Measurements from ENCODE around the gene PABPN1. TPM values are rescaled to one million over a fixed set of nuclear protein-coding genes. Genes with fewer than 3 reads are reported as not detected.

The PABPN1 gene
- total and polyA plus RNA-seq, 2 of the 13 experiments (the other 11 are each of a cell fraction or from before 2014, with no cell fraction given), result 233 to 524 TPM

DNA sequence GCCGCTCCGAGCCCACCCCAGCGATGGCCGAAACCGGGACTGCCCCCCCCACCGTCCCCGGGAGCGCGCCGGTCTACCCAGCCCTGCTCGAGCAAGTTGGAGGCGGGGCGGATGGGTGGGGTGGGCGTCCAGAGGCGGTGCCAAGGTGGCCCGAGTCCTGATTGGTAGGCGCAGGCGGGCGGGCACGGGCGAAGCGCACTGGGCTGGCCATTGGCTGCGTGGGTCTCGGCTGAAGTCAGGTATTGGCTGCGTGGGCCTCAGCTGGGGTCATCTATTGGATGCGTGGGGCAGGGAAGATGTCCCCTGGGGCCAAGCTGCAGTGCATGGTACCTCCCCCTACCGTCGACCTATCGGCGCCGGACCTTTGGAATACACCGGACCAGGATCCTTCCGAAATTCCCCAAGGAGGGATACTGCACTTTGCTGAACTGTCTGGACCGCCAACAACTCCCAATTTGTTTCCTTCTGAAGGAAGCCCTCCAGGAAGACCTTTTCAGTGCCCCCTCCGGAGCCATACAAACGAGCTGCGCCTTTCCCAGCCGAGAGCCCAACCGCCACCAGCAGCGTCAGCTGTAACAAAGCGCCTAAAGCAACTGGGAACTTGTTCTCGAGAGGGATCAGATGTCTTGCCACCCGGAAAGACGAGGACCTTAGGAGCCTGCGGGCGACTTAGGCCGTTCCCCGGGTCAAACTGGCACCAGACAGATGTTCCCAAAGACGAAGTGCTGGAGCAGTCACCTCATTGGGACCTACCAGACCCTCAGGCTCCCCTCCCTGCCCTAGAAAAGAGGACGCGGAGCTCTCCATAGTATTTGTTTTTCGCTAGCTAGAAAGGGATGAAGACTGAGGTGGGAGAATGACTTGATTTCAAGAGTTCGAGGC lies 35.0 kb upstream of the PABPN1 start, which contains the start of gene HOMEZ (continued):
- TF ChIP-seq ZNF3 (CRISPR knock-in tag; IDR thresholded peaks at IDR 0.05), result peak; percentile 48
- peak; percentile 91 for TF ChIP-seq HIVEP1 (CRISPR knock-in tag; IDR thresholded peaks at IDR 0.05)
- TF ChIP-seq TEAD2 (CRISPR knock-in tag; IDR thresholded peaks at IDR 0.05), result no peak
- TF ChIP-seq, protein P1, sequence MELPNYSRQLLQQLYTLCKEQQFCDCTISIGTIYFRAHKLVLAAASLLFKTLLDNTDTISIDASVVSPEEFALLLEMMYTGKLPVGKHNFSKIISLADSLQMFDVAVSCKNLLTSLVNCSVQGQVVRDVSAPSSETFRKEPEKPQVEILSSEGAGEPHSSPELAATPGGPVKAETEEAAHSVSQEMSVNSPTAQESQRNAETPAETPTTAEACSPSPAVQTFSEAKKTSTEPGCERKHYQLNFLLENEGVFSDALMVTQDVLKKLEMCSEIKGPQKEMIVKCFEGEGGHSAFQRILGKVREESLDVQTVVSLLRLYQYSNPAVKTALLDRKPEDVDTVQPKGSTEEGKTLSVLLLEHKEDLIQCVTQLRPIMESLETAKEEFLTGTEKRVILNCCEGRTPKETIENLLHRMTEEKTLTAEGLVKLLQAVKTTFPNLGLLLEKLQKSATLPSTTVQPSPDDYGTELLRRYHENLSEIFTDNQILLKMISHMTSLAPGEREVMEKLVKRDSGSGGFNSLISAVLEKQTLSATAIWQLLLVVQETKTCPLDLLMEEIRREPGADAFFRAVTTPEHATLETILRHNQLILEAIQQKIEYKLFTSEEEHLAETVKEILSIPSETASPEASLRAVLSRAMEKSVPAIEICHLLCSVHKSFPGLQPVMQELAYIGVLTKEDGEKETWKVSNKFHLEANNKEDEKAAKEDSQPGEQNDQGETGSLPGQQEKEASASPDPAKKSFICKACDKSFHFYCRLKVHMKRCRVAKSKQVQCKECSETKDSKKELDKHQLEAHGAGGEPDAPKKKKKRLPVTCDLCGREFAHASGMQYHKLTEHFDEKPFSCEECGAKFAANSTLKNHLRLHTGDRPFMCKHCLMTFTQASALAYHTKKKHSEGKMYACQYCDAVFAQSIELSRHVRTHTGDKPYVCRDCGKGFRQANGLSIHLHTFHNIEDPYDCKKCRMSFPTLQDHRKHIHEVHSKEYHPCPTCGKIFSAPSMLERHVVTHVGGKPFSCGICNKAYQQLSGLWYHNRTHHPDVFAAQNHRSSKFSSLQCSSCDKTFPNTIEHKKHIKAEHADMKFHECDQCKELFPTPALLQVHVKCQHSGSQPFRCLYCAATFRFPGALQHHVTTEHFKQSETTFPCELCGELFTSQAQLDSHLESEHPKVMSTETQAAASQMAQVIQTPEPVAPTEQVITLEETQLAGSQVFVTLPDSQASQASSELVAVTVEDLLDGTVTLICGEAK (IDR thresholded peaks at IDR 0.05), result no peak
- TF ChIP-seq, protein P1 (CRISPR knock-in tag; IDR thresholded peaks at IDR 0.05), result peak; percentile 60; the same call in 1 of the 2 replicates
- 0 out of 2 replicates have a peak, but pooled peaks have one; percentile 25 for TF ChIP-seq NFIC (IDR thresholded peaks at IDR 0.05; ENCODE audit: low read length)
- peak; percentile 94; the same call in 1 of the 2 replicates for TF ChIP-seq ZNF775 (CRISPR knock-in tag; IDR thresholded peaks at IDR 0.05; ENCODE audit: borderline replicate concordance)
- TF ChIP-seq, protein P2, sequence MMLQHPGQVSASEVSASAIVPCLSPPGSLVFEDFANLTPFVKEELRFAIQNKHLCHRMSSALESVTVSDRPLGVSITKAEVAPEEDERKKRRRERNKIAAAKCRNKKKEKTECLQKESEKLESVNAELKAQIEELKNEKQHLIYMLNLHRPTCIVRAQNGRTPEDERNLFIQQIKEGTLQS (CRISPR knock-in tag; IDR thresholded peaks at IDR 0.05), result no peak; the same call in 1 of the 2 replicates
- peak; percentile 58; the same call in 1 of the 2 replicates for TF ChIP-seq ZNF30 (CRISPR knock-in tag; IDR thresholded peaks at IDR 0.05)
- TF ChIP-seq, protein P3, sequence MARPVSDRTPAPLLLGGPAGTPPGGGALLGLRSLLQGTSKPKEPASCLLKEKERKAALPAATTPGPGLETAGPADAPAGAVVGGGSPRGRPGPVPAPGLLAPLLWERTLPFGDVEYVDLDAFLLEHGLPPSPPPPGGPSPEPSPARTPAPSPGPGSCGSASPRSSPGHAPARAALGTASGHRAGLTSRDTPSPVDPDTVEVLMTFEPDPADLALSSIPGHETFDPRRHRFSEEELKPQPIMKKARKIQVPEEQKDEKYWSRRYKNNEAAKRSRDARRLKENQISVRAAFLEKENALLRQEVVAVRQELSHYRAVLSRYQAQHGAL (CRISPR knock-in tag; IDR thresholded peaks at IDR 0.05; ENCODE audit: not compliant biosample characterization), result no peak
- TF ChIP-seq, protein P4, sequence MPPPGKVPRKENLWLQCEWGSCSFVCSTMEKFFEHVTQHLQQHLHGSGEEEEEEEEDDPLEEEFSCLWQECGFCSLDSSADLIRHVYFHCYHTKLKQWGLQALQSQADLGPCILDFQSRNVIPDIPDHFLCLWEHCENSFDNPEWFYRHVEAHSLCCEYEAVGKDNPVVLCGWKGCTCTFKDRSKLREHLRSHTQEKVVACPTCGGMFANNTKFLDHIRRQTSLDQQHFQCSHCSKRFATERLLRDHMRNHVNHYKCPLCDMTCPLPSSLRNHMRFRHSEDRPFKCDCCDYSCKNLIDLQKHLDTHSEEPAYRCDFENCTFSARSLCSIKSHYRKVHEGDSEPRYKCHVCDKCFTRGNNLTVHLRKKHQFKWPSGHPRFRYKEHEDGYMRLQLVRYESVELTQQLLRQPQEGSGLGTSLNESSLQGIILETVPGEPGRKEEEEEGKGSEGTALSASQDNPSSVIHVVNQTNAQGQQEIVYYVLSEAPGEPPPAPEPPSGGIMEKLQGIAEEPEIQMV (CRISPR knock-in tag; IDR thresholded peaks at IDR 0.05; ENCODE audit: low read depth), result peak; percentile 90; the same call in 1 of the 2 replicates
- no peak; the same call in 1 of the 2 replicates for TF ChIP-seq SIX4 (CRISPR knock-in tag; IDR thresholded peaks at IDR 0.05)
- peak; percentile 81 for TF ChIP-seq ZNF629 (CRISPR knock-in tag; conservative IDR thresholded peaks at IDR 0.05)
- no peak; the same call in 1 of the 2 replicates for TF ChIP-seq NFATC3 (CRISPR knock-in tag; IDR thresholded peaks at IDR 0.05)
- no peak; the same call in 1 of the 2 replicates for TF ChIP-seq ZFP36L2 (CRISPR knock-in tag; IDR thresholded peaks at IDR 0.05)
